ENCODE data around the gene AP1M1.

The AP1M1 gene

GRCh38 chr19:16289594-16289993, 91.9 kb downstream of the AP1M1 start:
- TF ChIP-seq FOXA1 (IDR thresholded peaks at IDR 0.05) (no peak), ELF4 (IDR thresholded peaks at IDR 0.05) (no peak), NFRKB (IDR thresholded peaks at IDR 0.05) (no peak), ARNT (IDR thresholded peaks at IDR 0.05) (no peak), CTBP1 (IDR thresholded peaks at IDR 0.05; ENCODE audit: borderline replicate concordance) (no peak), FOXK2 (IDR thresholded peaks at IDR 0.05) (no peak), L3MBTL2 (conservative IDR thresholded peaks at IDR 0.05) (no peak), SUZ12 (IDR thresholded peaks at IDR 0.05) (no peak), HDGF (IDR thresholded peaks at IDR 0.05; ENCODE audit: borderline replicate concordance) (no peak), LEF1 (IDR thresholded peaks at IDR 0.05; ENCODE audit: borderline replicate concordance) (no peak), ZNF384 (IDR thresholded peaks at IDR 0.05) (no peak), FOXM1 (IDR thresholded peaks at IDR 0.05; ENCODE audit: borderline replicate concordance) (no peak)
- ChIA-PET CTCF (no interaction called here), POLR2A (no interaction called here)
- DNase-seq (ENCODE audit: extremely low spot score): no peak

- DNase-seq (ENCODE audit: extremely low spot score): no peak
Observed at GRCh38 chr19:16290692-16291091, 93.0 kb downstream of the AP1M1 start.

GRCh38 chr19:16293118-16294091, 95.7 kb downstream of the AP1M1 start:
- DNase-seq (ENCODE audit: extremely low spot score): no peak
- TF ChIP-seq ARNT (IDR thresholded peaks at IDR 0.05) (no peak), TARDBP (IDR thresholded peaks at IDR 0.05) (no peak), LEF1 (IDR thresholded peaks at IDR 0.05; ENCODE audit: borderline replicate concordance) (no peak), HDGF (IDR thresholded peaks at IDR 0.05; ENCODE audit: borderline replicate concordance) (no peak), L3MBTL2 (conservative IDR thresholded peaks at IDR 0.05) (no peak), FOXM1 (IDR thresholded peaks at IDR 0.05; ENCODE audit: borderline replicate concordance) (no peak), NFRKB (IDR thresholded peaks at IDR 0.05) (no peak), BHLHE40 (IDR thresholded peaks at IDR 0.05; ENCODE audit: borderline replicate concordance) (no peak), ELF4 (IDR thresholded peaks at IDR 0.05) (no peak), FOXA1 (IDR thresholded peaks at IDR 0.05) (no peak), SUZ12 (IDR thresholded peaks at IDR 0.05) (no peak), FOXK2 (IDR thresholded peaks at IDR 0.05) (no peak), ZNF384 (IDR thresholded peaks at IDR 0.05) (no peak), CTBP1 (IDR thresholded peaks at IDR 0.05; ENCODE audit: borderline replicate concordance) (no peak)
- TF ChIP-seq, protein P1, sequence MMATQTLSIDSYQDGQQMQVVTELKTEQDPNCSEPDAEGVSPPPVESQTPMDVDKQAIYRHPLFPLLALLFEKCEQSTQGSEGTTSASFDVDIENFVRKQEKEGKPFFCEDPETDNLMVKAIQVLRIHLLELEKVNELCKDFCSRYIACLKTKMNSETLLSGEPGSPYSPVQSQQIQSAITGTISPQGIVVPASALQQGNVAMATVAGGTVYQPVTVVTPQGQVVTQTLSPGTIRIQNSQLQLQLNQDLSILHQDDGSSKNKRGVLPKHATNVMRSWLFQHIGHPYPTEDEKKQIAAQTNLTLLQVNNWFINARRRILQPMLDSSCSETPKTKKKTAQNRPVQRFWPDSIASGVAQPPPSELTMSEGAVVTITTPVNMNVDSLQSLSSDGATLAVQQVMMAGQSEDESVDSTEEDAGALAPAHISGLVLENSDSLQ (IDR thresholded peaks at IDR 0.05): no peak
- ChIA-PET POLR2A (no interaction called here), CTCF (no interaction called here)

More at GRCh38 chr19:16290692-16291091, 93.0 kb downstream of the AP1M1 start:
- POLR2A ChIA-PET: no interaction called here
- TF ChIP-seq FOXK2 (IDR thresholded peaks at IDR 0.05) (no peak), SUZ12 (IDR thresholded peaks at IDR 0.05) (no peak)
- CTCF ChIA-PET: no interaction called here

DNA sequence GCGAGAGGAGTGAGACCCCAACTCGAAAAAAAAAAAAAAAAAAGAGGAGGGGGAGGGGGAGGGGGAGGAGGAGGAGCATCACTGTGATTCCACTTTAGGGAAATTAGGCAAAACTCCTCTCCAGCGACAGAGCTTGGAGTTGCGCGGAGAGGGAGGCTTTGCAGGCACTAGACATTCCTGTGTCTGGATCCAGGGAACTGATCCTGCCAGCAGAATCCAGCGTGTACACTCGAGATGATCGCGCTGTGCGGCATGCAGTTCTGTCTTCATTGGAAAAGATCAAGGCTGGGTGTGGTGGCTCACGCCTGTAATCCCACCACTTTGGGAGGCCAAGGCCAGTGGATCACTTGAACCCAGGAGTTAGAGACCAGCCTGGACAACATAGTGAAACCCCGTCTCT, 97.3 kb downstream of the AP1M1 start:
- TF ChIP-seq ELF4 (IDR thresholded peaks at IDR 0.05) (no peak), BHLHE40 (IDR thresholded peaks at IDR 0.05; ENCODE audit: borderline replicate concordance) (no peak), FOXA1 (IDR thresholded peaks at IDR 0.05) (no peak), FOXM1 (IDR thresholded peaks at IDR 0.05; ENCODE audit: borderline replicate concordance) (no peak), NFRKB (IDR thresholded peaks at IDR 0.05) (no peak), FOXK2 (IDR thresholded peaks at IDR 0.05) (no peak), TARDBP (IDR thresholded peaks at IDR 0.05) (no peak), CTBP1 (IDR thresholded peaks at IDR 0.05; ENCODE audit: borderline replicate concordance) (no peak), ZNF384 (IDR thresholded peaks at IDR 0.05) (no peak), SUZ12 (IDR thresholded peaks at IDR 0.05) (no peak), HDGF (IDR thresholded peaks at IDR 0.05; ENCODE audit: borderline replicate concordance) (no peak), ARNT (IDR thresholded peaks at IDR 0.05) (no peak)
- TF ChIP-seq, protein P1 (IDR thresholded peaks at IDR 0.05): no peak

More for the DNA sequence above, 97.3 kb downstream of the AP1M1 start:
- ChIA-PET CTCF (no interaction called here), POLR2A (no interaction called here)
- no peak for DNase-seq (ENCODE audit: extremely low spot score)
